Measurements from ENCODE around the gene PCNX1. TPM values are rescaled to one million over a fixed set of nuclear protein-coding genes. Genes with fewer than 3 reads are reported as not detected.
A peak's percentile ranks its signal among the peaks of the same experiment; 100 is the strongest.

PCNX1 gene
- polyA plus RNA-seq, 3 donors = 7.3 to 26.7 (median 8.1) TPM

GRCh38 chr14:70915415-70915814, 8.2 kb downstream of the PCNX1 start:
- Histone ChIP-seq H3K9ac (ENCODE audit: insufficient read depth, low read length, poor library complexity, severe bottlenecking) (no peak overlapping the region), H3K4me1 (ENCODE audit: control insufficient read depth in 1 of 2, insufficient read depth in 2 of 2, low read length in 2 of 2) (peaks cover 48 to 67% of the 10 kb centered on the region in 2 donors), H3K36me3 (replicated peaks in 1 of 2; ENCODE audit: control insufficient read depth in 1 of 2, insufficient read depth in 2 of 2, low read length in 2 of 2) (peaks cover 0 to 11% of the 10 kb centered on the region in 2 donors), H3K27me3 (ENCODE audit: control insufficient read depth in 2 of 2, insufficient read depth in 2 of 2, low read length in 2 of 2) (no peaks in the 10 kb centered on the region), H4K20me1 (ENCODE audit: insufficient read depth, low read length) (peaks cover 98% of the 10 kb centered on the region), H3K9me3 (replicated peaks in 1 of 2; ENCODE audit: control insufficient read depth in 1 of 2, insufficient read depth in 1 of 2, low read length in 2 of 2) (no peaks in the 10 kb centered on the region), H3K27ac (ENCODE audit: low read depth in 1 of 2, low read length in 2 of 2) (peak overlapping the region in 1 of 2 donors; percentile 43), H3K4me2 (replicated peaks; ENCODE audit: extremely low read depth, low read length, poor library complexity, severe bottlenecking) (no peak overlapping the region), H3K4me3 (replicated peaks in 1 of 3; ENCODE audit: low read depth in 2 of 3, low read length in 3 of 3) (no peak overlapping the region), H2AFZ (ENCODE audit: insufficient read depth, low read depth, low read length, poor library complexity, severe bottlenecking) (no peak overlapping the region), H3K79me2 (ENCODE audit: insufficient read depth, low read length) (peaks cover 100% of the 10 kb centered on the region)
- no peaks in the 10 kb centered on the region for H3K27me3 Mint-ChIP-seq (ENCODE audit: low read depth in 3 of 3)
- peaks cover 12 to 18% of the 10 kb centered on the region in 2 donors for H3K36me3 Mint-ChIP-seq
- DNase-seq = no peak
- H3K9me3 Mint-ChIP-seq = no peaks in the 10 kb centered on the region
- peak overlapping the region in 2 of 7 donors; percentile 12 to 70 for H3K27ac Mint-ChIP-seq
- no peak for TF ChIP-seq CTCF (IDR thresholded peaks at IDR 0.05)
- H3K4me3 Mint-ChIP-seq = no peak overlapping the region
- intact Hi-C loops (cut with micrococcal nuclease) = no loop called here
- peaks cover 74% of the 10 kb centered on the region for H3K4me1 Mint-ChIP-seq

- H3K27ac Mint-ChIP-seq = peak overlapping the region in 3 of 7 donors; percentile 1 to 70 (median 13)
- no peak for DNase-seq
- H3K9me3 ChIP-seq (replicated peaks in 1 of 2; ENCODE audit: control insufficient read depth in 1 of 2, insufficient read depth in 1 of 2, low read length in 2 of 2) = no peaks in the 10 kb centered on the region
- H3K36me3 Mint-ChIP-seq = peaks cover 12 to 18% of the 10 kb centered on the region in 2 donors
- H4K20me1 ChIP-seq (ENCODE audit: insufficient read depth, low read length) = peaks cover 98% of the 10 kb centered on the region
- peak overlapping the region in 1 of 2 donors; percentile 43 for H3K27ac ChIP-seq (ENCODE audit: low read depth in 1 of 2, low read length in 2 of 2)
- TF ChIP-seq CTCF (IDR thresholded peaks at IDR 0.05) = no peak
- H3K4me3 Mint-ChIP-seq = peak overlapping the region in 1 of 2 donors; percentile 7
- H3K9ac ChIP-seq (ENCODE audit: insufficient read depth, low read length, poor library complexity, severe bottlenecking) = no peak overlapping the region
- H3K4me1 Mint-ChIP-seq = peaks cover 72% of the 10 kb centered on the region
- H3K36me3 ChIP-seq (replicated peaks in 1 of 2; ENCODE audit: control insufficient read depth in 1 of 2, insufficient read depth in 2 of 2, low read length in 2 of 2) = peaks cover 0 to 11% of the 10 kb centered on the region in 2 donors
- intact Hi-C loops (cut with micrococcal nuclease) = no loop called here
- no peak overlapping the region for H3K4me2 ChIP-seq (replicated peaks; ENCODE audit: extremely low read depth, low read length, poor library complexity, severe bottlenecking)
- no peaks in the 10 kb centered on the region for H3K27me3 ChIP-seq (ENCODE audit: control insufficient read depth in 2 of 2, insufficient read depth in 2 of 2, low read length in 2 of 2)
- no peak overlapping the region for H3K4me3 ChIP-seq (replicated peaks in 1 of 3; ENCODE audit: low read depth in 2 of 3, low read length in 3 of 3)
- no peaks in the 10 kb centered on the region for H3K27me3 Mint-ChIP-seq (ENCODE audit: low read depth in 3 of 3)
- WGBS (ENCODE audit: insufficient coverage) = 66% methylated on average over 2 of the region's 7 CpGs
- peaks cover 41 to 62% of the 10 kb centered on the region in 2 donors for H3K4me1 ChIP-seq (ENCODE audit: control insufficient read depth in 1 of 2, insufficient read depth in 2 of 2, low read length in 2 of 2)
- H2AFZ ChIP-seq (ENCODE audit: insufficient read depth, low read depth, low read length, poor library complexity, severe bottlenecking) = no peak overlapping the region
- H3K79me2 ChIP-seq (ENCODE audit: insufficient read depth, low read length) = peaks cover 100% of the 10 kb centered on the region
- no peaks in the 10 kb centered on the region for H3K9me3 Mint-ChIP-seq
These were observed 9.0 kb downstream of the PCNX1 start for GRCh38 chr14:70916300-70916699.

Data from CD14-positive monocyte (primary cell).